NB4 (cell line): ENCODE data around the gene SNRNP200.

Experiments
- POLR2A ChIP-seq: IDR thresholded peaks from 2 replicates; pipeline ENCODE4 v1.6.1; 2011; ENCODE audit warnings: mild to moderate bottlenecking; ENCODE audit not compliant: insufficient read length; ENCODE audit errors: extremely low read depth
- TF ChIP-seq, protein P1 (sequence below): IDR thresholded peaks from one replicate; pipeline ENCODE4 v1.5.1; 2012; ENCODE audit warnings: low read depth, low read length

DNA sequence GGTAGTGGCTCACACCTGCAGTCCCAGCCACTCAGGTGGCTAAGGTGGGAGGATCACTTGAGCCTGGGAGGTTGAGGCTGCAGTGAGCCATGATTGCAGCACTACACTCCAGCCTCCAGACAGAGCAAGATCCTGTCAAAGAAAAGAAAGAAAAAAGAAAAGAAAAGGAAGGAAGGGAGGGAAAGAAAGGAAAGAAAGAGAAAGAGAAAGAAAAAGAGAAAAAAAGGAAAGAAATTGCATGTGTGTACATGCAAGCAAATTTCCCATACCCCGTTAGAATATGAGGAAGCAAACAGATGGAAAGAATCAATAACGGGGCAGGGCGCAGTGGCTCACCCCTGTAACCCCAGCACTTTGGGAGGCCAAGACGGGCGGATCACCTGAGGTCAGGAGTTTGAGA is 57.5 kb downstream of the SNRNP200 start:
- TF ChIP-seq POLR2A, result no peak
- TF ChIP-seq, protein P1, sequence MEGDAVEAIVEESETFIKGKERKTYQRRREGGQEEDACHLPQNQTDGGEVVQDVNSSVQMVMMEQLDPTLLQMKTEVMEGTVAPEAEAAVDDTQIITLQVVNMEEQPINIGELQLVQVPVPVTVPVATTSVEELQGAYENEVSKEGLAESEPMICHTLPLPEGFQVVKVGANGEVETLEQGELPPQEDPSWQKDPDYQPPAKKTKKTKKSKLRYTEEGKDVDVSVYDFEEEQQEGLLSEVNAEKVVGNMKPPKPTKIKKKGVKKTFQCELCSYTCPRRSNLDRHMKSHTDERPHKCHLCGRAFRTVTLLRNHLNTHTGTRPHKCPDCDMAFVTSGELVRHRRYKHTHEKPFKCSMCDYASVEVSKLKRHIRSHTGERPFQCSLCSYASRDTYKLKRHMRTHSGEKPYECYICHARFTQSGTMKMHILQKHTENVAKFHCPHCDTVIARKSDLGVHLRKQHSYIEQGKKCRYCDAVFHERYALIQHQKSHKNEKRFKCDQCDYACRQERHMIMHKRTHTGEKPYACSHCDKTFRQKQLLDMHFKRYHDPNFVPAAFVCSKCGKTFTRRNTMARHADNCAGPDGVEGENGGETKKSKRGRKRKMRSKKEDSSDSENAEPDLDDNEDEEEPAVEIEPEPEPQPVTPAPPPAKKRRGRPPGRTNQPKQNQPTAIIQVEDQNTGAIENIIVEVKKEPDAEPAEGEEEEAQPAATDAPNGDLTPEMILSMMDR, result no peak
